ENCODE results near the gene CREB5.

- TF ChIP-seq, protein P1, sequence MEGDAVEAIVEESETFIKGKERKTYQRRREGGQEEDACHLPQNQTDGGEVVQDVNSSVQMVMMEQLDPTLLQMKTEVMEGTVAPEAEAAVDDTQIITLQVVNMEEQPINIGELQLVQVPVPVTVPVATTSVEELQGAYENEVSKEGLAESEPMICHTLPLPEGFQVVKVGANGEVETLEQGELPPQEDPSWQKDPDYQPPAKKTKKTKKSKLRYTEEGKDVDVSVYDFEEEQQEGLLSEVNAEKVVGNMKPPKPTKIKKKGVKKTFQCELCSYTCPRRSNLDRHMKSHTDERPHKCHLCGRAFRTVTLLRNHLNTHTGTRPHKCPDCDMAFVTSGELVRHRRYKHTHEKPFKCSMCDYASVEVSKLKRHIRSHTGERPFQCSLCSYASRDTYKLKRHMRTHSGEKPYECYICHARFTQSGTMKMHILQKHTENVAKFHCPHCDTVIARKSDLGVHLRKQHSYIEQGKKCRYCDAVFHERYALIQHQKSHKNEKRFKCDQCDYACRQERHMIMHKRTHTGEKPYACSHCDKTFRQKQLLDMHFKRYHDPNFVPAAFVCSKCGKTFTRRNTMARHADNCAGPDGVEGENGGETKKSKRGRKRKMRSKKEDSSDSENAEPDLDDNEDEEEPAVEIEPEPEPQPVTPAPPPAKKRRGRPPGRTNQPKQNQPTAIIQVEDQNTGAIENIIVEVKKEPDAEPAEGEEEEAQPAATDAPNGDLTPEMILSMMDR (IDR thresholded peaks at IDR 0.05), result no peak
- no peak for TF ChIP-seq POLR2A (IDR thresholded peaks at IDR 0.05)
Measured at GRCh38 chr7:28417321-28417940, 5.1 kb downstream of the CREB5 start.
